WTC11 (cell line): ENCODE measurements around the gene ACSS3.

Experiments
- GTF2I ChIP-seq: fragments of 250-450 bp; sonication (Bioruptor Pico); conservative IDR thresholded peaks from 2 replicates; pipeline ENCODE4 v1.4.0; 2021; ENCODE audit warnings: mild to moderate bottlenecking
- KAT7 ChIP-seq: sonication (generic); formaldehyde crosslinking; IDR thresholded peaks from 2 replicates; pipeline ENCODE4 v1.8.1; 2023; ENCODE audit warnings: missing genetic modification reagents, mild to moderate bottlenecking, borderline replicate concordance
- MYBL2 ChIP-seq: sonication (generic); formaldehyde crosslinking; IDR thresholded peaks from 2 replicates; pipeline ENCODE4 v1.8.1; 2023; ENCODE audit warnings: mild to moderate bottlenecking, moderate library complexity, missing genetic modification reagents
- NR2C2 ChIP-seq: sonication (generic); formaldehyde crosslinking; IDR thresholded peaks from 2 replicates; pipeline ENCODE4 v1.8.0; 2022; ENCODE audit warnings: mild to moderate bottlenecking, missing genetic modification reagents
- ZNF232 ChIP-seq: sonication (generic); formaldehyde crosslinking; IDR thresholded peaks from 2 replicates; pipeline ENCODE4 v1.8.0; 2022; ENCODE audit warnings: mild to moderate bottlenecking, missing genetic modification reagents
- TF ChIP-seq, protein P1 (sequence below): sonication (generic); formaldehyde crosslinking; IDR thresholded peaks from 2 replicates; pipeline ENCODE4 v1.8.1; 2022; ENCODE audit warnings: missing genetic modification reagents, borderline replicate concordance
- TF ChIP-seq, protein P2 (sequence below): fragments of 200-600 bp; IDR thresholded peaks from 2 replicates; pipeline ENCODE4 v1.8.0; 2022; ENCODE audit warnings: antibody characterized with exemption
- TF ChIP-seq, protein P3 (sequence below): sonication (generic); formaldehyde crosslinking; IDR thresholded peaks from 2 replicates; pipeline ENCODE4 v1.8.1; 2023; ENCODE audit warnings: mild to moderate bottlenecking, missing genetic modification reagents, moderate library complexity
- TF ChIP-seq, protein P4 (sequence below): fragments of 250-450 bp; sonication (Bioruptor Pico); IDR thresholded peaks from 2 replicates; pipeline ENCODE4 v2.1.2; 2022; ENCODE audit warnings: mild to moderate bottlenecking, moderate library complexity
- TF ChIP-seq, protein P5 (sequence below): sonication (generic); formaldehyde crosslinking; IDR thresholded peaks from 2 replicates; pipeline ENCODE4 v1.8.0; 2022; ENCODE audit warnings: mild to moderate bottlenecking, missing genetic modification reagents
- TF ChIP-seq, protein P6 (sequence below): sonication (generic); formaldehyde crosslinking; IDR thresholded peaks from 2 replicates; pipeline ENCODE4 v1.8.0; 2022; ENCODE audit warnings: missing genetic modification reagents
- TF ChIP-seq, protein P7 (sequence below): sonication (generic); formaldehyde crosslinking; IDR thresholded peaks from 2 replicates; pipeline ENCODE4 v1.8.0; 2023; ENCODE audit warnings: missing genetic modification reagents, mild to moderate bottlenecking, borderline replicate concordance

DNA sequence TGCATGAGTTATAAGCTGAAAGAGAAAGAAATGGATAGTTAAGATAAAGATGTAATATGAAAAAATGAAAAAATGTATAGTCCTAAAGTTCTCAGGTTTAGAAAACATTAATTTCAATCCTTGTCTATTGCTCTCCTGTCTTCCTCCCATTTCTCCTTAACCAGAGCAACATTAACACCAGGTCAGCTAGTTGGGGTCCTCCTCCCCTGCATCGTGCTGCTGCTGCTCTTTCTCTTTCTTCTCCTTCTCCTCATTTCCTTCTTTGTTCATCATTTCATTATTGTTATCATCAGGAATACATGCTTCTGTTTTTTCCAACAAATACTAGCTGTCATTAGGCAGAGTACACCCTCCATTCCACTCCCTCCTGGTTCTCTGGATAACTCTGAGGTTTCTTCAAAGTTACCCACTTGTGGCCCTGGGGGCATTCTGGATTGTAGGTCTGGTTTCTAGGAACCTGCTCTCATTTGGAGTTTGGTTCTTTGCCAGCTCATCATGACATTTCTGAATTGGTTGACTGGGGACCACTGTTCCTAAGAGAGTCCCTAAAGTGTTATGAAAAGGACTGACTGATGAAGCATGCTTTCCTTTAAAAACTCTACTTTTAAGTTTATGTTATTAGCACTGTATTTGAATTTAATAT lies 17.0 kb downstream of the ACSS3 start:
- TF ChIP-seq, protein P1, sequence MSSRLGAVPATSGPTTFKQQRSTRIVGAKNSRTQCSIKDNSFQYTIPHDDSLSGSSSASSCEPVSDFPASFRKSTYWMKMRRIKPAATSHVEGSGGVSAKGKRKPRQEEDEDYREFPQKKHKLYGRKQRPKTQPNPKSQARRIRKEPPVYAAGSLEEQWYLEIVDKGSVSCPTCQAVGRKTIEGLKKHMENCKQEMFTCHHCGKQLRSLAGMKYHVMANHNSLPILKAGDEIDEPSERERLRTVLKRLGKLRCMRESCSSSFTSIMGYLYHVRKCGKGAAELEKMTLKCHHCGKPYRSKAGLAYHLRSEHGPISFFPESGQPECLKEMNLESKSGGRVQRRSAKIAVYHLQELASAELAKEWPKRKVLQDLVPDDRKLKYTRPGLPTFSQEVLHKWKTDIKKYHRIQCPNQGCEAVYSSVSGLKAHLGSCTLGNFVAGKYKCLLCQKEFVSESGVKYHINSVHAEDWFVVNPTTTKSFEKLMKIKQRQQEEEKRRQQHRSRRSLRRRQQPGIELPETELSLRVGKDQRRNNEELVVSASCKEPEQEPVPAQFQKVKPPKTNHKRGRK: no peak
- TF ChIP-seq, protein P2, sequence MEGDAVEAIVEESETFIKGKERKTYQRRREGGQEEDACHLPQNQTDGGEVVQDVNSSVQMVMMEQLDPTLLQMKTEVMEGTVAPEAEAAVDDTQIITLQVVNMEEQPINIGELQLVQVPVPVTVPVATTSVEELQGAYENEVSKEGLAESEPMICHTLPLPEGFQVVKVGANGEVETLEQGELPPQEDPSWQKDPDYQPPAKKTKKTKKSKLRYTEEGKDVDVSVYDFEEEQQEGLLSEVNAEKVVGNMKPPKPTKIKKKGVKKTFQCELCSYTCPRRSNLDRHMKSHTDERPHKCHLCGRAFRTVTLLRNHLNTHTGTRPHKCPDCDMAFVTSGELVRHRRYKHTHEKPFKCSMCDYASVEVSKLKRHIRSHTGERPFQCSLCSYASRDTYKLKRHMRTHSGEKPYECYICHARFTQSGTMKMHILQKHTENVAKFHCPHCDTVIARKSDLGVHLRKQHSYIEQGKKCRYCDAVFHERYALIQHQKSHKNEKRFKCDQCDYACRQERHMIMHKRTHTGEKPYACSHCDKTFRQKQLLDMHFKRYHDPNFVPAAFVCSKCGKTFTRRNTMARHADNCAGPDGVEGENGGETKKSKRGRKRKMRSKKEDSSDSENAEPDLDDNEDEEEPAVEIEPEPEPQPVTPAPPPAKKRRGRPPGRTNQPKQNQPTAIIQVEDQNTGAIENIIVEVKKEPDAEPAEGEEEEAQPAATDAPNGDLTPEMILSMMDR: no peak
- TF ChIP-seq, protein P3, sequence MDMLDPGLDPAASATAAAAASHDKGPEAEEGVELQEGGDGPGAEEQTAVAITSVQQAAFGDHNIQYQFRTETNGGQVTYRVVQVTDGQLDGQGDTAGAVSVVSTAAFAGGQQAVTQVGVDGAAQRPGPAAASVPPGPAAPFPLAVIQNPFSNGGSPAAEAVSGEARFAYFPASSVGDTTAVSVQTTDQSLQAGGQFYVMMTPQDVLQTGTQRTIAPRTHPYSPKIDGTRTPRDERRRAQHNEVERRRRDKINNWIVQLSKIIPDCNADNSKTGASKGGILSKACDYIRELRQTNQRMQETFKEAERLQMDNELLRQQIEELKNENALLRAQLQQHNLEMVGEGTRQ: no peak
- TF ChIP-seq, protein P4, sequence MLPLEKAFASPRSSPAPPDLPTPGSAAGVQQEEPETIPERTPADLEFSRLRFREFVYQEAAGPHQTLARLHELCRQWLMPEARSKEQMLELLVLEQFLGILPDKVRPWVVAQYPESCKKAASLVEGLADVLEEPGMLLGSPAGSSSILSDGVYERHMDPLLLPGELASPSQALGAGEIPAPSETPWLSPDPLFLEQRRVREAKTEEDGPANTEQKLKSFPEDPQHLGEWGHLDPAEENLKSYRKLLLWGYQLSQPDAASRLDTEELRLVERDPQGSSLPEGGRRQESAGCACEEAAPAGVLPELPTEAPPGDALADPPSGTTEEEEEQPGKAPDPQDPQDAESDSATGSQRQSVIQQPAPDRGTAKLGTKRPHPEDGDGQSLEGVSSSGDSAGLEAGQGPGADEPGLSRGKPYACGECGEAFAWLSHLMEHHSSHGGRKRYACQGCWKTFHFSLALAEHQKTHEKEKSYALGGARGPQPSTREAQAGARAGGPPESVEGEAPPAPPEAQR (CRISPR knock-in tag): no peak
- TF ChIP-seq, protein P5, sequence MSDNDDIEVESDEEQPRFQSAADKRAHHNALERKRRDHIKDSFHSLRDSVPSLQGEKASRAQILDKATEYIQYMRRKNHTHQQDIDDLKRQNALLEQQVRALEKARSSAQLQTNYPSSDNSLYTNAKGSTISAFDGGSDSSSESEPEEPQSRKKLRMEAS (CRISPR knock-in tag): no peak
- TF ChIP-seq MYBL2 (CRISPR knock-in tag): no peak
- TF ChIP-seq NR2C2 (CRISPR knock-in tag): no peak
- TF ChIP-seq, protein P6, sequence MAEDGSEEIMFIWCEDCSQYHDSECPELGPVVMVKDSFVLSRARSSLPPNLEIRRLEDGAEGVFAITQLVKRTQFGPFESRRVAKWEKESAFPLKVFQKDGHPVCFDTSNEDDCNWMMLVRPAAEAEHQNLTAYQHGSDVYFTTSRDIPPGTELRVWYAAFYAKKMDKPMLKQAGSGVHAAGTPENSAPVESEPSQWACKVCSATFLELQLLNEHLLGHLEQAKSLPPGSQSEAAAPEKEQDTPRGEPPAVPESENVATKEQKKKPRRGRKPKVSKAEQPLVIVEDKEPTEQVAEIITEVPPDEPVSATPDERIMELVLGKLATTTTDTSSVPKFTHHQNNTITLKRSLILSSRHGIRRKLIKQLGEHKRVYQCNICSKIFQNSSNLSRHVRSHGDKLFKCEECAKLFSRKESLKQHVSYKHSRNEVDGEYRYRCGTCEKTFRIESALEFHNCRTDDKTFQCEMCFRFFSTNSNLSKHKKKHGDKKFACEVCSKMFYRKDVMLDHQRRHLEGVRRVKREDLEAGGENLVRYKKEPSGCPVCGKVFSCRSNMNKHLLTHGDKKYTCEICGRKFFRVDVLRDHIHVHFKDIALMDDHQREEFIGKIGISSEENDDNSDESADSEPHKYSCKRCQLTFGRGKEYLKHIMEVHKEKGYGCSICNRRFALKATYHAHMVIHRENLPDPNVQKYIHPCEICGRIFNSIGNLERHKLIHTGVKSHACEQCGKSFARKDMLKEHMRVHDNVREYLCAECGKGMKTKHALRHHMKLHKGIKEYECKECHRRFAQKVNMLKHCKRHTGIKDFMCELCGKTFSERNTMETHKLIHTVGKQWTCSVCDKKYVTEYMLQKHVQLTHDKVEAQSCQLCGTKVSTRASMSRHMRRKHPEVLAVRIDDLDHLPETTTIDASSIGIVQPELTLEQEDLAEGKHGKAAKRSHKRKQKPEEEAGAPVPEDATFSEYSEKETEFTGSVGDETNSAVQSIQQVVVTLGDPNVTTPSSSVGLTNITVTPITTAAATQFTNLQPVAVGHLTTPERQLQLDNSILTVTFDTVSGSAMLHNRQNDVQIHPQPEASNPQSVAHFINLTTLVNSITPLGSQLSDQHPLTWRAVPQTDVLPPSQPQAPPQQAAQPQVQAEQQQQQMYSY (CRISPR knock-in tag): no peak
- no peak for TF ChIP-seq KAT7 (CRISPR knock-in tag)
- no peak for TF ChIP-seq ZNF232 (CRISPR knock-in tag)
- TF ChIP-seq, protein P7, sequence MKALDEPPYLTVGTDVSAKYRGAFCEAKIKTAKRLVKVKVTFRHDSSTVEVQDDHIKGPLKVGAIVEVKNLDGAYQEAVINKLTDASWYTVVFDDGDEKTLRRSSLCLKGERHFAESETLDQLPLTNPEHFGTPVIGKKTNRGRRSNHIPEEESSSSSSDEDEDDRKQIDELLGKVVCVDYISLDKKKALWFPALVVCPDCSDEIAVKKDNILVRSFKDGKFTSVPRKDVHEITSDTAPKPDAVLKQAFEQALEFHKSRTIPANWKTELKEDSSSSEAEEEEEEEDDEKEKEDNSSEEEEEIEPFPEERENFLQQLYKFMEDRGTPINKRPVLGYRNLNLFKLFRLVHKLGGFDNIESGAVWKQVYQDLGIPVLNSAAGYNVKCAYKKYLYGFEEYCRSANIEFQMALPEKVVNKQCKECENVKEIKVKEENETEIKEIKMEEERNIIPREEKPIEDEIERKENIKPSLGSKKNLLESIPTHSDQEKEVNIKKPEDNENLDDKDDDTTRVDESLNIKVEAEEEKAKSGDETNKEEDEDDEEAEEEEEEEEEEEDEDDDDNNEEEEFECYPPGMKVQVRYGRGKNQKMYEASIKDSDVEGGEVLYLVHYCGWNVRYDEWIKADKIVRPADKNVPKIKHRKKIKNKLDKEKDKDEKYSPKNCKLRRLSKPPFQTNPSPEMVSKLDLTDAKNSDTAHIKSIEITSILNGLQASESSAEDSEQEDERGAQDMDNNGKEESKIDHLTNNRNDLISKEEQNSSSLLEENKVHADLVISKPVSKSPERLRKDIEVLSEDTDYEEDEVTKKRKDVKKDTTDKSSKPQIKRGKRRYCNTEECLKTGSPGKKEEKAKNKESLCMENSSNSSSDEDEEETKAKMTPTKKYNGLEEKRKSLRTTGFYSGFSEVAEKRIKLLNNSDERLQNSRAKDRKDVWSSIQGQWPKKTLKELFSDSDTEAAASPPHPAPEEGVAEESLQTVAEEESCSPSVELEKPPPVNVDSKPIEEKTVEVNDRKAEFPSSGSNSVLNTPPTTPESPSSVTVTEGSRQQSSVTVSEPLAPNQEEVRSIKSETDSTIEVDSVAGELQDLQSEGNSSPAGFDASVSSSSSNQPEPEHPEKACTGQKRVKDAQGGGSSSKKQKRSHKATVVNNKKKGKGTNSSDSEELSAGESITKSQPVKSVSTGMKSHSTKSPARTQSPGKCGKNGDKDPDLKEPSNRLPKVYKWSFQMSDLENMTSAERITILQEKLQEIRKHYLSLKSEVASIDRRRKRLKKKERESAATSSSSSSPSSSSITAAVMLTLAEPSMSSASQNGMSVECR (CRISPR knock-in tag): no peak
- TF ChIP-seq GTF2I (CRISPR knock-in tag): no peak
